GM12892 (cell line): ENCODE measurements around the gene RNF213.
"Not testable (repeated sequence)": the region's sequence is repeated elsewhere in the genome, so short reads cannot be mapped to it uniquely, and the experiment has no call there.

ENCODE experiments used
- DNase-seq: peaks from one replicate; pipeline ENCODE4 v3.0.0; 2011; ENCODE audit not compliant: insufficient read length
- FAIRE-seq: peaks from 2 replicates; lab custom pipeline; 2011; peaks lifted over from hg19 to GRCh38; lab: Jason Lieb, UNC
- POLR2A ChIP-seq: IDR thresholded peaks from 2 replicates; pipeline ENCODE4 v1.6.1; 2011; ENCODE audit warnings: low read depth, low read length, control low read depth
- POLR2AphosphoS5 ChIP-seq: IDR thresholded peaks from 2 replicates; pipeline ENCODE4 v1.6.1; 2011; ENCODE audit warnings: low read depth, low read length, control low read depth
- TAF1 ChIP-seq: IDR thresholded peaks from 2 replicates; pipeline ENCODE4 v1.6.1; 2011; ENCODE audit warnings: low read depth, mild to moderate bottlenecking, control low read depth, low read length, borderline replicate concordance

Gene RNF213

GRCh38 chr17:80291691-80292487, 31.2 kb downstream of the RNF213 start:
- TF ChIP-seq TAF1 (no peak), POLR2A (no peak)
- FAIRE-seq (no peak), DNase-seq (no peak)

- no peak for TF ChIP-seq TAF1
- no peak for TF ChIP-seq POLR2A
- TF ChIP-seq POLR2AphosphoS5: no peak
- FAIRE-seq: no peak
- DNase-seq: no peak
These were observed 31.9 kb downstream of the RNF213 start for GRCh38 chr17:80292521-80292971.

GRCh38 chr17:80294210-80294609, 33.6 kb downstream of the RNF213 start:
- TF ChIP-seq POLR2A (no peak), POLR2AphosphoS5 (no peak), TAF1 (no peak)
- FAIRE-seq (no peak), DNase-seq (no peak)

- no peak for DNase-seq
- TF ChIP-seq POLR2A (no peak), TAF1 (no peak), POLR2AphosphoS5 (no peak)
- no peak for FAIRE-seq
These were observed 34.0 kb downstream of the RNF213 start for GRCh38 chr17:80294653-80295052.

GRCh38 chr17:80295146-80295545, 34.5 kb downstream of the RNF213 start:
- FAIRE-seq (no peak), DNase-seq (no peak)
- no peak for TF ChIP-seq POLR2AphosphoS5
- TF ChIP-seq POLR2A: no peak
- no peak for TF ChIP-seq TAF1

GRCh38 chr17:80295559-80295958, 34.9 kb downstream of the RNF213 start:
- FAIRE-seq (no peak), DNase-seq (no peak)
- TF ChIP-seq POLR2AphosphoS5 (no peak), TAF1 (no peak), POLR2A (no peak)

GRCh38 chr17:80296221-80296620, 35.6 kb downstream of the RNF213 start:
- TF ChIP-seq TAF1 (no peak), POLR2AphosphoS5 (no peak), POLR2A (no peak)
- FAIRE-seq: no peak
- no peak for DNase-seq

- DNase-seq: no peak
- FAIRE-seq: no peak
- no peak for TF ChIP-seq POLR2A
- no peak for TF ChIP-seq TAF1
- TF ChIP-seq POLR2AphosphoS5: no peak
These were observed 37.4 kb downstream of the RNF213 start for GRCh38 chr17:80297996-80298560.

- not testable (repeated sequence) for FAIRE-seq, DNase-seq
These were observed 38.9 kb downstream of the RNF213 start for GRCh38 chr17:80299350-80300100.

- DNase-seq, FAIRE-seq: not testable (repeated sequence)
These were observed 40.1 kb downstream of the RNF213 start for GRCh38 chr17:80300756-80301155.

- DNase-seq (no peak), FAIRE-seq (no peak)
- TF ChIP-seq POLR2A (no peak), TAF1 (no peak), POLR2AphosphoS5 (no peak)
These were observed 43.2 kb downstream of the RNF213 start for GRCh38 chr17:80303824-80304223.

- DNase-seq (no peak), FAIRE-seq (no peak)
- TF ChIP-seq POLR2AphosphoS5 (no peak), POLR2A (no peak), TAF1 (no peak)
These were observed 47.5 kb downstream of the RNF213 start for GRCh38 chr17:80307994-80308691.
